K562 (cell line): ENCODE results near the gene SEC24A. TPM values are rescaled to one million over a fixed set of nuclear protein-coding genes. Genes with fewer than 3 reads are reported as not detected.
A peak's percentile ranks its signal among the peaks of the same experiment; 100 is the strongest.

ENCODE experiments used
- AFF1 ChIP-seq, 2 experiments: fragments of 450-650 bp; IDR thresholded peaks; 2 replicates each; pipeline ENCODE4 v1.6.1; 2018; ENCODE audit warnings: mild to moderate bottlenecking in 2 of 2, low read depth in 1 of 2; ENCODE audit not compliant: partially characterized antibody in 2 of 2
- CBFA2T2 ChIP-seq: fragments of 450-650 bp; conservative IDR thresholded peaks from 2 replicates; pipeline ENCODE4 v1.6.1; 2017; ENCODE audit warnings: mild to moderate bottlenecking
- CBFB ChIP-seq: sonication (generic); formaldehyde crosslinking; IDR thresholded peaks from 2 replicates; pipeline ENCODE4 v1.4.0; 2020; ENCODE audit warnings: mild to moderate bottlenecking, missing genetic modification reagents
- COPS2 ChIP-seq: fragments of 450-650 bp; conservative IDR thresholded peaks from 2 replicates; pipeline ENCODE4 v1.6.1; 2016; ENCODE audit warnings: mild to moderate bottlenecking, moderate library complexity
- DACH1 ChIP-seq: fragments of 450-650 bp; IDR thresholded peaks from 2 replicates; pipeline ENCODE4 v1.6.1; 2018; ENCODE audit not compliant: partially characterized antibody
- DEAF1 ChIP-seq: fragments of 450-650 bp; formaldehyde crosslinking; IDR thresholded peaks from 2 replicates; pipeline ENCODE4 v1.4.0; 2020; ENCODE audit warnings: mild to moderate bottlenecking, moderate library complexity
- DNMT1 ChIP-seq: fragments of 450-650 bp; IDR thresholded peaks from 2 replicates; pipeline ENCODE4 v1.6.1; 2016; ENCODE audit warnings: antibody characterized with exemption, mild to moderate bottlenecking
- ELF1 ChIP-seq: fragments of 200-800 bp; sonication (Bioruptor generic); IDR thresholded peaks from 2 replicates; pipeline ENCODE4 v1.6.1; 2016; ENCODE audit warnings: missing genetic modification characterization, missing compliant biosample characterization
- GABPA ChIP-seq: fragments of 200-800 bp; sonication (Bioruptor generic); conservative IDR thresholded peaks from 2 replicates; pipeline ENCODE4 v1.6.1; 2016; ENCODE audit warnings: low read depth, missing genetic modification characterization, missing compliant biosample characterization
- HNRNPUL1 ChIP-seq: fragments of 200-400 bp; formaldehyde crosslinking; IDR thresholded peaks from 2 replicates; pipeline ENCODE4 v1.6.1; 2017; ENCODE audit warnings: low read length
- HOMEZ ChIP-seq: fragments of 250-450 bp; sonication (Bioruptor Pico); IDR thresholded peaks from 2 replicates; pipeline ENCODE4 v1.4.0; 2020; ENCODE audit warnings: mild to moderate bottlenecking, moderate library complexity
- JUNB ChIP-seq: fragments of 450-650 bp; formaldehyde crosslinking; conservative IDR thresholded peaks from 2 replicates; pipeline ENCODE4 v1.4.0; 2020; ENCODE audit warnings: mild to moderate bottlenecking
- JUND ChIP-seq, 2 experiments: IDR thresholded peaks; 2 replicates in 1 of 2; 3 replicates in 1 of 2; pipeline ENCODE4 v1.6.1; 2011; ENCODE audit warnings: borderline replicate concordance in 2 of 2, low read depth in 2 of 2, low read length in 2 of 2, improper control_type of control experiment in 1 of 2, missing biosample characterization in 1 of 2, missing genetic modification characterization in 1 of 2, missing genetic modification reagents in 1 of 2
- NFIX ChIP-seq: fragments of 250-450 bp; sonication (Bioruptor Pico); IDR thresholded peaks from 2 replicates; pipeline ENCODE4 v1.4.0; 2020; ENCODE audit warnings: low read depth, mild to moderate bottlenecking, moderate library complexity
- PHTF2 ChIP-seq: fragments of 250-450 bp; sonication (Bioruptor Pico); IDR thresholded peaks from 2 replicates; pipeline ENCODE4 v1.5.0; 2021; ENCODE audit warnings: mild to moderate bottlenecking
- SAFB ChIP-seq: fragments of 200-400 bp; formaldehyde crosslinking; IDR thresholded peaks from 2 replicates; pipeline ENCODE4 v1.6.1; 2017; ENCODE audit warnings: low read depth, low read length, borderline replicate concordance
- SRSF7 ChIP-seq: fragments of 200-400 bp; formaldehyde crosslinking; optimal IDR thresholded peaks from 2 replicates; pipeline ENCODE3; 2017; ENCODE audit warnings: mild to moderate bottlenecking, low read depth, low read length
- TSC22D4 ChIP-seq: fragments of 450-650 bp; IDR thresholded peaks from 2 replicates; pipeline ENCODE4 v1.6.1; 2016; ENCODE audit warnings: missing genetic modification characterization, missing biosample characterization, control low read depth
- ZNF239 ChIP-seq: fragments of 250-450 bp; sonication (Bioruptor Pico); IDR thresholded peaks from 2 replicates; pipeline ENCODE4 v1.4.0; 2020; ENCODE audit warnings: mild to moderate bottlenecking
- ZNF324 ChIP-seq: fragments of 250-450 bp; sonication (Bioruptor Pico); IDR thresholded peaks from 2 replicates; pipeline ENCODE4 v1.4.0; 2020; ENCODE audit warnings: mild to moderate bottlenecking
- ZZZ3 ChIP-seq: fragments of 450-650 bp; IDR thresholded peaks from 2 replicates; pipeline ENCODE4 v1.6.1; 2016; ENCODE audit warnings: antibody characterized with exemption, mild to moderate bottlenecking, moderate library complexity
- polyA plus RNA-seq, 8 experiments: library from polyadenylated mRNA; depleted of rRNA in 4 of 8; stranded (reverse) in 5 of 8; unstranded in 3 of 8; fragments of >200 nt; fragmentation: Nextera tagmentation in 2 of 8; fragmentation: Illumina TruSeq in 1 of 8; extraction: Ambion mirVana in 2 of 8; extraction: Trizol in 1 of 8; gene quantifications; 2 replicates each; pipeline versions ENCODE4 v1.2.1 to v1.2.3, GENCODE V29; 2011 to 2014; ENCODE audit warnings: inconsistent platforms in 1 of 8, missing spikeins in 1 of 8
- total RNA-seq, 7 experiments: library from RNA; depleted of rRNA in 6 of 7; stranded (reverse); fragments of >200 nt in 6 of 7; fragmentation: Illumina TruSeq in 2 of 7; extraction: Trizol in 2 of 7; gene quantifications; 2 replicates each; pipeline versions ENCODE4 v1.2.1 to v1.2.3, GENCODE V29; 2011 to 2021; ENCODE audit warnings: low replicate concordance in 1 of 7

Gene SEC24A
- total and polyA plus RNA-seq, 9 of the 15 experiments (the other 6 are each of a cell fraction or from before 2014, with no cell fraction given): 7.9 to 36.5 (median 17.5) TPM

- peak; percentile 30; the same call in 1 of the 2 replicates for TF ChIP-seq DEAF1 (CRISPR knock-in tag)
- TF ChIP-seq COPS2: no peak
- peak; percentile 66 for TF ChIP-seq JUND (IDR thresholded peaks at IDR 0.05; ENCODE audit: borderline replicate concordance, low read depth, low read length)
- peak; percentile 66; the same call in 1 of the 3 replicates for TF ChIP-seq JUND (tag; IDR thresholded peaks at IDR 0.05; ENCODE audit: borderline replicate concordance, low read depth, low read length)
- peak; percentile 74; the same call in 1 of the 2 replicates for TF ChIP-seq SAFB
- TF ChIP-seq HNRNPUL1: no peak
- no peak for TF ChIP-seq NFIX (CRISPR knock-in tag)
- TF ChIP-seq AFF1 (IDR thresholded peaks at IDR 0.05; ENCODE audit: low read depth in 1 of 2, partially characterized antibody in 2 of 2): no peak
- TF ChIP-seq HOMEZ (CRISPR knock-in tag): no peak
- TF ChIP-seq SRSF7: no peak
- TF ChIP-seq DACH1: no peak
- no peak for TF ChIP-seq TSC22D4 (tag)
- no peak for TF ChIP-seq DNMT1
- no peak; the same call in 1 of the 2 replicates for TF ChIP-seq CBFB (CRISPR knock-in tag)
- peak; percentile 27; the same call in 1 of the 2 replicates for TF ChIP-seq CBFA2T2
- TF ChIP-seq ZNF324 (CRISPR knock-in tag): no peak
- peak; percentile 5; the same call in 1 of the 2 replicates for TF ChIP-seq ZNF239 (CRISPR knock-in tag)
- TF ChIP-seq JUNB (CRISPR knock-in tag): no peak
- 0 out of 2 replicates have a peak, but pooled peaks have one; percentile 53 for TF ChIP-seq GABPA
- no peak for TF ChIP-seq ZZZ3
- no peak for TF ChIP-seq ELF1 (tag)
- TF ChIP-seq PHTF2 (CRISPR knock-in tag): no peak
Observed at GRCh38 chr5:134738133-134738962, 89.8 kb downstream of the SEC24A start, which contains the start of gene CAMLG (continued).
